GM23248 (cell line): ENCODE measurements around the gene SH3RF3.

ENCODE experiments used
- EZH2 ChIP-seq: fragments of 200-600 bp; sonication (generic); IDR thresholded peaks from 2 replicates; pipeline ENCODE4 v1.6.1; 2018; ENCODE audit warnings: antibody characterized with exemption, mild to moderate bottlenecking; ENCODE audit not compliant: insufficient read depth, poor library complexity, severe bottlenecking
- EZH2phosphoT487 ChIP-seq: fragments of 200-600 bp; sonication (generic); IDR thresholded peaks from 2 replicates; pipeline ENCODE4 v1.6.1; 2018; ENCODE audit warnings: antibody characterized with exemption, moderate library complexity, mild to moderate bottlenecking, low read depth; ENCODE audit not compliant: insufficient read depth

- TF ChIP-seq EZH2 (no peak), EZH2phosphoT487 (no peak)
These were observed 328.4 kb downstream of the SH3RF3 start for GRCh38 chr2:109457366-109457765.
